Duodenal mucosa (tissue), 2 donors: Measurements from ENCODE around the gene ROR2.

Source experiments
- H3K27ac ChIP-seq: one replicate; pipeline ENCODE4 v1.7.0; 2013; ENCODE audit warnings: low read depth, low read length
- H3K27me3 ChIP-seq, 2 donors: one replicate each; pipeline ENCODE4 v1.7.0; 2013; ENCODE audit warnings: low read length in 2 of 2, control low read depth in 1 of 2; ENCODE audit not compliant: insufficient read depth in 2 of 2, control insufficient read depth in 1 of 2
- H3K36me3 ChIP-seq, 2 donors: one replicate each; pipeline ENCODE4 v1.7.0; 2013; ENCODE audit warnings: low read length in 2 of 2, control low read depth in 1 of 2; ENCODE audit not compliant: insufficient read depth in 2 of 2, control insufficient read depth in 1 of 2
- H3K4me1 ChIP-seq, 2 donors: one replicate each; pipeline ENCODE4 v1.7.0; 2013; ENCODE audit warnings: low read length in 2 of 2, control low read depth in 1 of 2; ENCODE audit not compliant: insufficient read depth in 2 of 2, control insufficient read depth in 1 of 2
- H3K4me3 ChIP-seq, 2 donors: one replicate each; pipeline ENCODE4 v1.7.0; 2013; ENCODE audit warnings: low read length in 2 of 2, low read depth in 1 of 2
- H3K9ac ChIP-seq, 2 donors: one replicate each; pipeline ENCODE4 v1.7.0; 2013; ENCODE audit warnings: low read length in 2 of 2, low read depth in 1 of 2
- H3K9me3 ChIP-seq, 2 donors: one replicate each; pipeline ENCODE4 v1.7.0; 2013; ENCODE audit warnings: low read length in 2 of 2, control low read depth in 1 of 2; ENCODE audit not compliant: control insufficient read depth in 1 of 2

Gene ROR2

DNA sequence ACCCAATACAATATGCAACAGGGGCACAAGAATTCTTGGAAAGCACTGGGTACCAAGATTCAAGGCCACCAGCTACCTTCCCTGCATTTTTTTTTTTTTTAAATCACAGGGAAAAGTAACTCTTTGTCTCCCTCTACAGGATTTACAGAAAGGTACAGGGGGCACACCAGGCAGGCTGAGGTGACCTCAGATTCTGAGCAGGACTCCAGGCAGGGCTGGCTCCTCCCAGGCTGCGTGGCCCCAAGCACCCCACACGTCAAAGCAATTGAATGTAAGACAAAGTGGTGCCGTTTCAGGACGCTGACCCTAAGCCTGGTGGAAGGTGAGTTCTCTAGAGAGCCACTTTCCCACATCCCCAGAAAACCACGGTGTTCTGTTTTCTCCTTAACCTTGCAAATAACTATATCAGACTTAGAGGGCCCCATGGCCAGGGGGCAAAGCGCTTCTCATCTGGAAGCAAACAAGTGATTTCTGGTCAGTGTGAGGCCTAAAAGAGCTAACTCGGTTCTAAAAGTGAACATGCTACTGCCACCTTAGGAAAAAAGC, 222.6 kb downstream of the ROR2 start:
- no peak overlapping the region for H3K27ac ChIP-seq
- peaks cover 0 to 2% of the 10 kb centered on the region in 2 donors for H3K4me1 ChIP-seq
- H3K9me3 ChIP-seq: no peaks in the 10 kb centered on the region
- H3K27me3 ChIP-seq: no peaks in the 10 kb centered on the region
- H3K4me3 ChIP-seq: no peak overlapping the region
- no peaks in the 10 kb centered on the region for H3K36me3 ChIP-seq
- no peak overlapping the region for H3K9ac ChIP-seq

- Histone ChIP-seq H3K36me3 (no peaks in the 10 kb centered on the region), H3K27ac (no peak overlapping the region), H3K9me3 (no peaks in the 10 kb centered on the region), H3K27me3 (no peaks in the 10 kb centered on the region), H3K4me1 (peaks cover 0 to 2% of the 10 kb centered on the region in 2 donors), H3K4me3 (no peak overlapping the region), H3K9ac (no peak overlapping the region)
Observed at GRCh38 chr9:91726406-91727100, 223.5 kb downstream of the ROR2 start.

DNA sequence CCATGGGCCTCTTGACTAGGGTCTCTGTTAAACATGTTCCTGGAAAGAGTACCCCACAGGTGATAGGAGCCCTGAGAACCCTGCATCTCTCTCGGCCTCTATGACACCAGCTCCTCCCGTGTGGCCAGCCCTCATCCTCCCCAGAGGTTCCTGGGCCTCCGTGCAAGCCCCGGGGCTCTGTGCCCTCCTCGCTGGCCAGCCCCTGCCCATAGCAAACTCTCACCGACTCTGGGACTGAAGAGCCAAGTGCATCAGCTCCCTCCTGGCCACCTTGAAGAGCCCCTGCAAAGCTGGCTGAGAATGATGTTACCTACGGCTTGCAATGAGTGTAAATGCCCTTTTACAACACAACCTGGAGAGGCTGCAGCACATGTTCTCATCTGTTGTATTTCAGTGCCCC, 224.4 kb downstream of the ROR2 start:
- Histone ChIP-seq H3K9me3 (no peaks in the 10 kb centered on the region), H3K27me3 (no peaks in the 10 kb centered on the region), H3K9ac (no peak overlapping the region), H3K4me1 (peaks cover 0 to 2% of the 10 kb centered on the region in 2 donors), H3K27ac (no peak overlapping the region), H3K36me3 (no peaks in the 10 kb centered on the region), H3K4me3 (no peak overlapping the region)

DNA sequence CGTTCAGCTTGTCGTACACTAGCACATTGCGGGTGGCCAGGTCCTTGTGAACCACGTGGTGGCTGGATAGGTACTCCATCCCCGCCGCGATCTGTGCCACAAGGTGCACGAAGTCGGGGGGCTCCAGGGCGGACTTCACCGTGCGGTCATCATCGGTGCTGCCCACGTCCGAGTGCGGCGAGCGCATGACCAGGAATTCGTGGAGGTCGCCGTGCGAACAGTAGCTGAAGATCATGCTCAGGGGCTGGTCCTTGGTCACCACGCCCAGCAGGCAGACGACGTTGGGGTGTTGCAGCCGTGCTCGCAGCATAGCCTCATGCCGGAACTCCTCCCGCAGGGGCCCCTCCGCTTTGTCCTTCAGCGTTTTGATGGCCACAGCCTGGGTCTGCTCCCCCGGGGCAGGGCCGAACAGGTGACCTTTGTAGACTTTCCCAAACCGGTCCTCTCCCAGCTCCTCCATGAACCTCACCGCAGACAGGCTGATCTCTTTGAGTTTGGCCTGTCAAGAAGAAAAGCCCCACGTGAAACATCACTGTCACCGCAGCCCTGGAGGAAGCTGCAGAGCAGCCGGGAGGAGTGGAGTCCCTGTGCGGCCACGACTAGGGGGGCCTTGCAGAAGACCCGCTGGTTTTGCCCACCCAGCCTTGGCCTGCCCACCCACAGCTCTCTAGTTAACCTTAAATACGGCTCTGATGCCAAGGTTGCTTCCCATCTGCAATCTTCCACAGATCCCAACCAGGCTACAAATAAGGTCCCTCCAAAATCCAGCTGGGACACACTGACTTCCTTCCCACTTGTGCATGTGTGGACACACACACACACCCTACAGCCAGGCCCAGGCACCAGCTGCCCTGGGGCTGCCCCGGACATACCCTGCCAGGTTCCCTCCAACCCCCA, 225.2 kb downstream of the ROR2 start:
- Histone ChIP-seq H3K4me1 (peaks cover 0 to 2% of the 10 kb centered on the region in 2 donors), H3K27ac (no peak overlapping the region), H3K9ac (no peak overlapping the region), H3K4me3 (no peak overlapping the region), H3K9me3 (no peaks in the 10 kb centered on the region), H3K27me3 (no peaks in the 10 kb centered on the region), H3K36me3 (no peaks in the 10 kb centered on the region)

- peaks cover 0 to 2% of the 10 kb centered on the region in 2 donors for H3K4me1 ChIP-seq
- no peaks in the 10 kb centered on the region for H3K36me3 ChIP-seq
- H3K27ac ChIP-seq: no peak overlapping the region
- H3K9ac ChIP-seq: no peak overlapping the region
- no peak overlapping the region for H3K4me3 ChIP-seq
- no peaks in the 10 kb centered on the region for H3K27me3 ChIP-seq
- no peaks in the 10 kb centered on the region for H3K9me3 ChIP-seq
Observed at GRCh38 chr9:91724068-91724440, 226.0 kb downstream of the ROR2 start.

- H3K4me1 ChIP-seq: peaks cover 0 to 2% of the 10 kb centered on the region in 2 donors
- no peaks in the 10 kb centered on the region for H3K9me3 ChIP-seq
- H3K9ac ChIP-seq: no peak overlapping the region
- no peak overlapping the region for H3K27ac ChIP-seq
- H3K27me3 ChIP-seq: no peaks in the 10 kb centered on the region
- H3K36me3 ChIP-seq: no peaks in the 10 kb centered on the region
- H3K4me3 ChIP-seq: no peak overlapping the region
Observed at GRCh38 chr9:91723420-91724067, 226.5 kb downstream of the ROR2 start.

GRCh38 chr9:91720751-91721705, 229.0 kb downstream of the ROR2 start:
- no peak overlapping the region for H3K9ac ChIP-seq
- H3K9me3 ChIP-seq: peaks cover 0 to 8% of the 10 kb centered on the region in 2 donors
- no peaks in the 10 kb centered on the region for H3K27me3 ChIP-seq
- no peaks in the 10 kb centered on the region for H3K36me3 ChIP-seq
- no peak overlapping the region for H3K4me3 ChIP-seq
- no peak overlapping the region for H3K27ac ChIP-seq
- H3K4me1 ChIP-seq: no peaks in the 10 kb centered on the region

DNA sequence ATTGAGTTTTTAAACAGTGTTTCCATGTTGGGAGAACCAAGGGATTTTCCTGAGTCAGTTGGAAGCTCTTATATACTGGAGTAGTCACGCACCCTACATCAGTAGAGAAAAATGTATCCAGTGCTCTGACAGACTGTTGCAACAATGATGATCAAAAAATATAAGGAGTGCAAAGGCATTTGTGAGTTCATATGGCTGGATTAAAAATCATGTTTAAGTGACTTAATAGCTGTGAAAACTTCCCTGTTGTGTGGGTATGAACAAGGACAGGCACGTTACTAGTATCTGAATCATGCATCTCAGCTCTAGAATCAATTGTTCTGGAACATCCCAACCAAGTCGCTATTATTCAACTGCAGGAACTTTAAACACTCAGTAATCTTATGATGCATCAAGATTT, 229.7 kb downstream of the ROR2 start:
- Histone ChIP-seq H3K4me3 (no peak overlapping the region), H3K9ac (no peak overlapping the region), H3K4me1 (no peaks in the 10 kb centered on the region), H3K27me3 (no peaks in the 10 kb centered on the region), H3K27ac (no peak overlapping the region), H3K9me3 (peaks cover 0 to 8% of the 10 kb centered on the region in 2 donors), H3K36me3 (no peaks in the 10 kb centered on the region)

- Histone ChIP-seq H3K27ac (no peak overlapping the region), H3K4me3 (no peak overlapping the region), H3K36me3 (no peaks in the 10 kb centered on the region), H3K4me1 (no peaks in the 10 kb centered on the region), H3K9me3 (peaks cover 0 to 8% of the 10 kb centered on the region in 2 donors), H3K9ac (no peak overlapping the region), H3K27me3 (no peaks in the 10 kb centered on the region)
Observed at GRCh38 chr9:91718071-91718470, 232.0 kb downstream of the ROR2 start.
